Stimulated activated CD8-positive, alpha-beta memory T cell treated with anti-CD3 and anti-CD28 coated beads, Interleukin-7, amount 100 ng/mL, for 4 hours (primary cell): ENCODE data around the gene RNF167.

ENCODE experiments used
- DNase-seq, 2 donors: peaks; one replicate each; pipeline ENCODE4 v3.0.0-alpha.2; 2020; ENCODE audit warnings: low read depth in 2 of 2

Gene RNF167

DNA sequence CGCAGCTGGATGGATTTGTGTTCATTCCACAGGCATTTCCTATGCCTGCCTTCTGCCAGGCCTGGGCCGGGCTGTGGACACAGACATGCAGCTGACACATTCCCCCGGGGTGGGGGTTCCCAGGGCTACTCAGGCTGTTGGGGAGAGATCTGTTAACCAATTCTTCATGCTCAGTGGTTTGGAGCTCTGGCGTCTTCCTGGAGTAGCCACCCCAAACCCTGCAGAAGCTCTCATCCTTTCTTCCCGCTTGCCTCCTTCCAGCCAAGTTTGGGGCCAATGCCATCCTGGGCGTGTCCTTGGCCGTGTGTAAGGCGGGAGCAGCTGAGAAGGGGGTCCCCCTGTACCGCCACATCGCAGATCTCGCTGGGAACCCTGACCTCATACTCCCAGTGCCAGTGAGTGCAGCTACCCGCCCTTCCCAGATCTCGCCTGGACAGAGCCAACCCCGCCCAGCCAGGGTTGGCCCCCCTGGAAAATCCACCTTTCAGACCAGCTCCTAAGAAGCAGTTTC is 13.4 kb downstream of the RNF167 start:
- DNase-seq = no peak

DNA sequence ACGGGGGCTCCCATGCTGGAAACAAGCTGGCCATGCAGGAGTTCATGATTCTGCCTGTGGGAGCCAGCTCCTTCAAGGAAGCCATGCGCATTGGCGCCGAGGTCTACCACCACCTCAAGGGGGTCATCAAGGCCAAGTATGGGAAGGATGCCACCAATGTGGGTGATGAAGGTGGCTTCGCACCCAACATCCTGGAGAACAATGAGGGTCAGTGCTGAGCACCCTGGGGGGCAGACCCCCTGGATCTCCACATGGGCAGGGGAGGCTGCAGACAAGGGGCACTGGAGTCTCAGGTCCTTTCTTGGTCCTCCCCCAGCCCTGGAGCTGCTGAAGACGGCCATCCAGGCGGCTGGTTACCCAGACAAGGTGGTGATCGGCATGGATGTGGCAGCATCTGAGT is 15.0 kb downstream of the RNF167 start:
- DNase-seq = no peak

DNA sequence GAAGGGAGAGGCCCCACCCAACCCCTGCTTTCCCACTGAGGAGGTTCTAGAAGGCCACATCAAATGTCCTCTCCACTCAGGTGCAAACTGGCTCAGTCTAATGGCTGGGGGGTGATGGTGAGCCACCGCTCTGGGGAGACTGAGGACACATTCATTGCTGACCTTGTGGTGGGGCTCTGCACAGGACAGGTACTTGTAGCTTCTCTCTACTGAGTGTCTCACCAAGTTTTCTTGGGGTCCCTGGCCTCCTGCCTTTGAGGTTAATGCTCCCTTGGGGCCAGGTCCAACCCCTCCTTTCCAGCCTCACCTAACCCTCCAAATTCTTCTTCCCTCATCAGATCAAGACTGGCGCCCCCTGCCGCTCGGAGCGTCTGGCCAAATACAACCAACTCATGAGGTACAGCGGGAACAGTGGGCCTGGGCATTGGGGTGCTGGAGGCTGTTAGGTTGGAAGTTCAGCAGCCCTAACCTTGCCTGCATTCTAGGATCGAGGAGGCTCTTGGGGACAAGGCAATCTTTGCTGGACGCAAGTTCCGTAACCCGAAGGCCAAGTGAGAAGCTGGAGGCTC is 16.5 kb downstream of the RNF167 start:
- no peak for DNase-seq

DNA sequence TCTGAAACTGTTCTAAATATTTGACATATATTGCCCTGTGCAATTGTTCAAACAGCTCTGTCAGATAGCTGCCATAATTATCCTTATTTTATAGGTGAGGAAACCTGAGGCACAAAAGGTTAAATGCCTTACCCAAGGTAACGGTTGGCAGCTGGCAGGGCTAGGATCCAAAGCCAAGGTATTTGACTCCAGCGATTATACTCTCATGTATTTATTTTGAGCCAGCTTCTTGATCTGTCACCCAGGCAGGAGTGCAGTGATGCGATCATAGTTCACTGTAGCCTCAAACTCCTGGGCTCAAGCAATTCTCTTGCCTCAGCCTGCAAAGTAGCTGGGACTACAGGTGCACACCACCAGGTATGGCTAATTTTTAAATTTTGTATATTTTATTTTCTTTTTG is 18.0 kb downstream of the RNF167 start:
- no peak for DNase-seq

DNA sequence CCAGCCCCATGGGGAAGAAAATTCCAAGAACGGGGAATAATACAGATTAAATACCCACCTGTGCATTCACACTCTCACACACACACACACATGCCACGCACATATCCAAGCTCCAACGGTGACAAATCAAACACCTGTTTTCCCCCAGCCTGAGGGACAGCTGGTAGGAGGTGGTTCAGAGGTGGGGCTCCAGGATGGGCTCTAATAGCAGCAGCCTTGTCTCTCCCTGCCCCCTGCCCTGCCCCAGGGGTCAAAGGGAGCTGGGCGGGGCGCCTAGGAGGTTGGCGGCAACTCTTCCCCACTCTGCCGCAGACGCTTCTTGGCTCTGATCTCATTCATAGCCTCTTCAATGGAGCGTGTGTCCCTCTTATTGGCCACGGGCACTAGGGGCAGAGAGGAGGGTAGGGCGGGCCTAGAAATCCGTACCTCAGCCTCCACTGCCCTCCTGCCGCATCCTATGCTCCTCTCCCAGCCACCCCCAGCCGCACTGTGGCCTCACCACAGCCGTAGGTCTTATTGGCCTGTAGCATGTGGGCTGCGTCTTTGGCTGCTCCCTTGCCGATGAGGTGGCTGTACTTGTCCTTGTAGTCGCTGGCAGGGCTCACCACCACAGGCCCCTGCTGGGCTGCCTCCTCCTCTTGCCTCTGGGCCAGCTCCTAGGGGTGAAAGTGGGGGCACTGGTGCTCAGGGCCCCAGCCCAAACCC is 19.3 kb downstream of the RNF167 start:
- no peak for DNase-seq

DNA sequence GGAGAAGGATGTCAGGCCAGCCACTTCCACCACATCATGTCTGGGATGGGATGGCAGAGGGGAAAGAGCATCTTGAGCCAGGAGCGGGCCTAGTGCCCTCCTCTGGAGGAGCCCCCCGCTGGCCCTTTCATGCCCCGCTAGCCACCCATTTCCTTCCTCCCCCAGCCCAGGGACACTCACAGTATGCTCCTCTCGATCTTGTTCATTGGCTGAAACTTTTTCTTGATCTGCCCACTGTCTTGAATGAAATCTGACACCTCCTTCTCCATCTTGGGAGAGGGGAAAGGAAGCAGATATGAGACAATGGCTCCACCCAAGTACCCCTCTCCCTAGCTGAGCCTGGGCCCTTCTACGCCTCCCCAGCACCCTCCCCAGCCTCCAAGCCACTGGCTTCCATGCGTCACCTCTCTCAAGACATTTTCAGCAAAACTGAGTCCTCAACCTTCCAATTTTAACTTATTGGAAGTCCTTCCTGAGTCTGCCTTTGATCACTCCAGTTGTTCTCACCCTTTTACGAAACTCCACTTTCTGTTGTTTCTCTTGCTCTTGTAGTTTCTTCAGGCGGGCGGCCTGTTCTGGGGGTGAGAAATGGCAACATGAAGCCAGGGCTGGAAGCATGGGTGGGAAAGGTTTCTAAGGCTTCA is 20.3 kb downstream of the RNF167 start:
- DNase-seq = no peak

DNA sequence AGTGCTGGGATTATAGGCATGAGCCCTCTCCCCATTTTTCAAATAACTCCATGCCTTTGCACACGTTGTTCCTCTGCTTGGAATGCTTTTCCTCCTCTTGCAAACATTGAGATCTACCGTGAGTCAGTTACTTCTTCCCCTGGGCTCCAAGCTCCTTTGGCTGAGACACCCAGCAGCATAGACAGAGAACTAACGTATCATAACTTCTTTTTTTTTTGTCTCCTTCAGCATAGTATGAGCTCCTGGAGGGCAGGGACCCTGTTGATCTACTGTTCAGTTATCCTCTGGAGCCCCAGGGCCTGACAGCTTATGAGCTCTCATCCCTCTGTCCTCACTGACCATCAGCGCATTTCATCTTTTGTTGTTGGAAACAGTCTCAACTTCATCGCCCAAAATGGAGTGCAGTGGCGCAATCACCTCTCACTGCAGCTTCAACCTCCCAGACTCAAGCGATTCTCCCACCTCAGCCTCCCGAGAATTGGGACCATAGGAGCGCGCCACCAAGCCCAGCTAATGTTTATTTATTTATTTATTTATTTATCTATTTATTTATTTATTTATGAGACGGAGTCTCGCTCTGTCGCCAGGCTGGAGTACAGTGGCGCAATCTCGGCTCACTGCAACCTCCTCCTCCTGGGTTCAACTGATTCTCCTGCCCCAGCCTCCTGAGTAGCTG is 25.4 kb downstream of the RNF167 start:
- DNase-seq = no peak

DNA sequence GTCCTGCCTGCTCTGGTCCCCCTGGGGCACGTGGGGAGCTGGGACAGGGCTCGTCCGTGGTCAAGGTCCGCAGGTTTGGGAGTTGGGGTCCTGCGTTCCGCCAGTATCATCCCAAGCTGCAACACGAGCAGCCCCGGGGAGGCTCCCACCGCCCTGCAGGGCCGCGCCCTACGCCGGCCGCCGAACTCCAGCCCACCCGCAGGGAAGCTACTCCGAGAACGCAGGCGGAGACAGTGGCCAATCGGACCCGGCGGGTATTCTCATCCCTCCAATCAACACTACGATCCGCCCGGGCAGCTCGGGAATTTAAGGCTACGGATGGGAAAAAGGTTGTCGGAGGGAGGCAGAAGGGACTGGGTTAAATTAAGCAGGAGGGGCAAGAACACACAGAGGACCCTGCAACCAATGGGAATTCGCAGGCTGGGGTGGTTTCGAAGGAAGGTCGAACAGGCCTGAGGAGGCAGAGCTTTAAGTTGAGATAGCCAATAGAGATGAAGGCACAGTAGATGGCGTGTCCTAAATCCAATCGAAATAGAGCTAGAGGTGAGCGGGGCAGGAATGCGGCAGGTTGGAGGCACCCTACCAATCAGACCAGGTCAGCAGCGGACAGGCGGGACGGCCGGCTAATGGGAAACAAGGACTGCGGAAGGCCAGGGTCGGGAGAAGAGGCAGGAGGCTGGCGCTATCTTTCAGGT is 26.9 kb downstream of the RNF167 start:
- peak; percentile 92 to 94 for DNase-seq

DNA sequence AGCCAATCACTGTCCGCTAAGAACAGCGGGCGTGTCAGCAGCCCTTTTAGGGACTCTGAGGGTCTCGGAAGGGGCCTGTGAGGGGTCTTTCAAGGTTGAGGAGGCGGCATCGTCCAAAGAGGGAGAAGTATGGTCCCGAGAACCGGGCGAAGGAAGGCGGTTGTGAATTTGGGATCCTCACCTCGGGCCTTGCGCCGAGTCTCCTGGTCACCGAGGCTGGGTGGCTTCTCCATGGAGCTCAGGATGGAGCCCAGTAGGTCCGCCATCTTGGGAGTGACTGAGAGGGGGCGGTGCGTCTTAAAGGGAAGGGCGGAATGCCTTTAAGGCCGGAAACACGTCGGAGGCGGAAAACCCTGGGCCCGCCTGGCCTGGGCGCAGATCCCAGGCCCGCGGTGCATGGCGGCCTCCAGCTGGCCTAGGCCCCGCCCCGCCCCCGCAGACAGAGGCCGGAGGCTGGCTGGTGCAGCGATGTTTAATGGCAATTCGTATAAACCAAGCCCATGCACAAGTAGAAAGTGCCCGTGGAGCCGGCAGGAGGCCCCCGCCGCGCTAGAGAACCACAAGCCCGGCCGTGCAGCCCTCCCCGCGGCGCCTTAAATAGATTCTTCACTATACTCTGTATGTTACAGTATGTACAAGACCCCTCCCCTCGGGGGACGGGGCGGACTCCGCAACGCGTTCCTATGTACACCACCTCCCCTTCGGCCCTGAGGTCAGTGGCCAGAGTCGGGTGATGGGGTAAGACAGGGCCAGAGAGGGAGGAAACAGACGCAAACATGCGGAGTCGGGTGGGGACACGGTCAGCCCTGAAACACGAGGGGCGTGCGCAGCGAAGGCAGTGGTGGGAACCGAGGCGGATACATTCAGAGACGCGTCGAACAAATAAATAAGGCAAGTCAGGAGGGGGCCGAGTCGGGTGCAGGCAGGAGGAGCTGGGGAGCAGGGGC is 27.7 kb downstream of the RNF167 start, which contains the start of gene SPAG7:
Gene SPAG7, minus strand, starts transcription at position 279 of the 947 bp plus-strand sequence. Its CDS starts 13 bp downstream, at position 266.
- DNase-seq = peak; percentile 86 to 88

DNA sequence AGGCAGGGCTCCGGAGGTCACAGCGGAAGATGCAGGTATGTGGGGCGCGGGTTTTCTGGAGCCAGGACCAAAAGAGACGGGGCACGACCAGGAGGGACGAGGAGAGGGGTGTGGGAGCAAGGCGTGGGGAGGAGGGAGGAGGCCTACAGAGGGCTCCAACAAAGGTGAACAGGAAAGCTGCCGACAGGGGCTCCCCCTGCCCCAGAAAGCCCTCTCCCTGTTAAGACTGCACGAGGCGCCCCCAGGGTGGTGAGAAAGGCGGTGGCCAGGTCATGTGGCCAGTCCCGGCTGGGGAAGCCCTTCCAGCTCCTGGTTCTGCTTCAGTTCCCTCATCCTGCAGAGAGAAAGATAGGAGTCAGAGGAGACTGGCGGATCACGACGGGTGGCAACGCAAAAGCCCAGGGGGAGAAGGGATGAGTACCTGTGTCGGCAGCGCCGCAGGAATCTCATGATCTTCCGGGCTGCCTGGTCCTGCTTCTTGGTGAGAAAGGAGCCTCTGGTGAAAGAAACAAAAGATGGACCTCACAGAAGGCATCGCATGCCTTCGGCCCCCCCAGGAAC is 28.5 kb downstream of the RNF167 start:
- DNase-seq = no peak

DNA sequence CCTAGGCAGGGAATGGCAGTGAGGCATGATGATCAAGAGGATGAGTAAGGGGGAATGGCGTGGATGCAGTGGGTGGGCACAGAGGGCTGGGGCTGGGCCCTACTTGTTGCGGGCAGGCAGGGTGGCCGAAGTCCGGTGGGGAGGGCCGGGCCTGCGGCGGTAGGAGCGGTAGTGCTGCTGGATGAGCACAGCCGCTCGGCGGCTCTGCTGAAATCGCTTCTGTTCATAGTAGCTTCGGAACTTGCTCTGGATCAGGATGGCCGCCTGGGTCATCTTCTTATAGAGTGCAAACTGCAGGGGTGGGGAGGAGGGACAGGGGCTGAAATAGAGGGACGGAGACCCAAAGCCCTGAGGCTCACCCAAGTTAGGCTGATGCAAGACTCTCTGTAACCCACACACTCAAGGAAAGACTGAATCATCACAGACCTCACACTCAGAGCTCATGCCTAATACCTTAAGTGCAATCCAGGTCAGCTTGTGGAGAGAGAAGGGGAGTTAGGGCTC is 29.0 kb downstream of the RNF167 start:
- DNase-seq = no peak

DNA sequence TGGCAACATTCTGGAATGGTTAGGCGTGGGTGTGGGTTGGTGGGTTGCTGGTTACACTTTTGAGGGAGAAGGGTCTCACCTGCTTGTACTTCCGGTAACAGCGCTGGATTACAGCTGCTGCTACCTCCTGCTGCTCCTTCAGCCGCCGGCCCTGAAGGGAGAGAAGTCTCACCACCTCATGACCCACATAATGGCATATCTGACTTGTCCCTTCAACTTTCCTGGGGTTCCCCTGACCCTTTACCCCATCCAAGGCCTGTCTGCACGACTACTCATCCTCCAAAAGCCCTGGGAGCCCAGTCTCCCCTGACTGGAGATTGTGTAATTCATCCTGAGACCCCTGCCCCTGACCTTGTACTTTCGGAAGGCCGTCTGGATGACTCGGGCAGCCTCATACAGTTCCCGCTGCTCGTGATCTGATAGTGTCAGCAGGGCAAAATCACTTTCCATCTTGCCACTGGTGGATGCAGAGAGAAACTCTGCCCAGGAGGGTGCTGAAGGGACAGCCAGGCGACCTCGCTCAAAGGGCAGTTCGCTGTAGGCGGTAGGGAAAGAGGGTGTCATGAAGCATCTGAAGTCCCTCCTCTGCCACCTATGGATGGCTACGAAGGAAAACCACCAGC is 29.6 kb downstream of the RNF167 start:
- DNase-seq = no peak

DNA sequence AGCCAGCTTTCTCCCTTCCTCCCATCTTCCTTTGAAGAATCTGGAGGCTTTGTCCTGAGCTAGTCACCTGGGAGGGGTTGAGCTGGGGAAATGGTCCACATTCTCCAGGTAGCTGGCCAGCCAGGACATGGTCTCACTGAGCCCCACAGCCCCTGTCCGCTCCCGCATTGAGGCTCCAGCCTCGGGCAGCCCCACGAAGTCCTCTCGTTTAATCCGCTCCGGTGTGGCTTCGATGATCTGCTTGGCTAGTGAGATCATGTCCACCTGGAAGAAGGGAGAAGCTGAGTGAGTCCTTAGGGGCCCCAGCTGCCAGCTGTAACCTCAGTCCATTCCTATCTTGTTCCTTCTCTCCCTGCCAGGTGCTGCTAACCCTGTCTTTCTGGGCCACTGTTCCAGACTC is 30.2 kb downstream of the RNF167 start:
- DNase-seq = no peak

DNA sequence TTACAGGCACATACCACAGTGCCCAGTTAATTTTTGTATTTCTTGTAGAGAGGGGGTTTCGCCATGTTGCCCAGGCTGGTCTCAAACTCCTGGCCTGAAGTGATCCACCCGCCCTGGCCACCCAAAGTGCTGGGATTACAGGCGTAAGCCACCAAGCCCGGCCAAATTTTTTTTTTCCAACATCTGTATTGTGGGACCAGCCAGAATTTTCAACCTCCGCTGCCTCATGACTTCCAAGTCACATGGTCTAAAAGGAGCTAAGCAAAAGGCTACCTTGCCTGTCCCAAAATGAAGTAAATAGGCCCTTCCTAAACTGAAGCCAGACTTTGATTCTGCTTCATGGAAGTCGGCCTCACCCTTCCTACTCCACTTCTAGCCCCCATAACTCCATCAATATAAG is 31.8 kb downstream of the RNF167 start:
- DNase-seq = no peak

DNA sequence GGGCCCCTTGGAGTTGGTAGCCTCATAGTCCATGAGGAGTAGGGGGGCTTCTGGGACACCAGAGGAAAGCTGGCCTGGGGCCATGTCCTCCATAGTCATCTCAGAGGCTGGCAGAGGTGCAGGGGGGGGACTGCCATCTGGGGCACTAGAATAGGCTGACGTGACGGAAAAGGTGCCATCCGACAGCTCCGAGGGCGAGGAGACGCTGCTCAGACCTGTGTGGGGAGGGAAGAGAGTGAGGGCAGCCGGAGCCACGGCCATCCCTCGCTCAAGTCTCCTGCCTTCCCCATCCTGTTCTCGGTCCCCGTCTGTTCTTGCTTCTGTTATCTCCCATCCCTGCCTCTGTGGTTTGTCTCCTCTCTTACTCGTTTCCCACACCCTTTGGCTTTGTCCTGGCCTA is 32.3 kb downstream of the RNF167 start:
- DNase-seq = no peak

DNA sequence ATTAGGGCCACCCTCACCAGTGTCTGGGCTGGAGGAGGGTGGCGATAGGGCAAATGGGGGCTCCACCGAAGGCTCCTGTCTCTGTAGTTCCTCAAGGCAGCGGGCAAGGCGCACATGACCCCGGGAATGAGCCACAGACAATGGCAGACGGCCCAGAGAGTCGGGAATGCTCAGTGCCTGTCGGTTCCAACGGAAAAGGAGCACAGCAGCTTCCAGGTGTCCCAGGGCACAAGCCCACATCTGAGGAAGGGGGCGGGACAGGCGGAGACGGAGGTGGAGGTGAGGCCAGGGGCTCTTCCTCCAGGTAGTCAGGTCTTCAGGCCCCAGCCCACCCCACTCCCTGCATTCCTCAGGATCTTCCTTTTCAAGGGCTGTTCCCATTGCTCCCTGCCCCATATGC is 32.7 kb downstream of the RNF167 start:
- no peak for DNase-seq

DNA sequence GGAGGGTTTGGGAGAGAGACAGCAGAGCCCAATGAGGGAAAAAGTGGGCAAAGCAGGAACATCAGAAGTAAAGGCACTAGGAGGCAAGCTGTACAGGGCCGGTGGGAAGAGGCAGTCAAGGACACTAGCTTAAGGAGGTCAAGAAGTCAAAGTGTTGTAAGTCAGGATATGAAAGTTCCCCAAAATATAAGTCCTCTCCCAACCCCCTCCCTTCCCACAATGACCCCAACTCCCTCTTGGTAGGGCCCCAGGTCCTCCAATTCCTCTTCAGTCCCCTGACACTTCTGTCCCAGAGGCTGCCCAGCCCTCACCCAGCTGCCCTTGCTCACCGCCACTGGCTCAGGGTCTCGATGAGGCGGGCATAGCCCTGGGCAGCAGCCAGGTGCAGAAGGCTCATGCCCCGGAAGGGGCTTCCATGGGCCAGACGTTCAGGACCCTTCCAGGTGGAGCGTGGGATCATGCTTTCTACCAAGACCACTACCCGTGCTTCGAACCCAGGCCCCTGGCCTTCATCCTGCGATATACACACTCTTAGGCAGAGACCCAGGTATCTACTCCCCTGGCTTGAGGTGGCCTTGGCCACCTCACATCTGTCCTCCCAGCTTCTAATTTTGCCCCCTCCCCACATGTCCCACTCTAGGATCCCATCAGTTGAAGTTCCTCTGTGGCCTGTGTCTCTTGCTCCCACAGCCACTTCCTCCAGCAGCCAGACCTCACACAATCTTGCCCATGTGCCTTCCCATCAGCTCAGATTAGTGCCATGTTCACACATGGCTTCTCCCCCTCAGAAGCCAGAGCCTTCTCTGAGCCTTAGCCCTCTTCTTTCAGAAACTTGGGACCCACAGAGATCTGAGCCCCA is 33.4 kb downstream of the RNF167 start:
- DNase-seq = no peak

DNA sequence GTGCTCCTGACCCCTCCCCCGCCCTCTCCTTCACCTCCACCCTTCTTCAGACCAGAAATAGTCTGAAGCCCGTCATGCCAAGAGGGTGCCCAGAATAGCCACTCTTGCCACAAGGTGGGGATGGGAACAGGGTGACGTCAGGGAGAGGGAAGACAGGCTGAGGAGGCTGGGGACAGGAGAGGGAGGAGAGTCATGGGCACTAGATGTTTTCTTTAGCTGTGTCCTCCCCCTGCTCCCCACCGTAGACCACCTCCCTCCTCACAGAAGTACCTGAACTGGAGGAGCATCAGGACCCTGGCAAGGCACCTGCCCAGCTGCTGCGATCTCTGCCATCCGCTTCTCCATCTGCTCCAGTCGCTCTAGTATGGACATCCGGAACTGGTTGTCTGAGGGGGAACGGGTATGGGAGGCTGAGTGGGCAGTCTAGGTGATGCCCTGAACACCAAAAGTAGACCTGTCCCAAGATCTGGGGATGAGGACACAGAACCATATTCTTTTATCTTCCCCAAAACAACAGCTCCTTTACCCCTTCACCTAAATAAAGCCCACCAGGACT is 34.1 kb downstream of the RNF167 start:
- DNase-seq = no peak
